ENCODE results near the gene ZNF333. TPM values are rescaled to one million over a fixed set of nuclear protein-coding genes. Genes with fewer than 3 reads are reported as not detected.

ZNF333 gene
- total and polyA plus RNA-seq, 2 donors (not counting 3 experiments of a cell fraction or from before 2014, with no cell fraction given) = 11.1 to 19.7 TPM

- ChIA-PET POLR2A (no interaction called here), CTCF (no interaction called here)
- no peak overlapping the region for H3K4me3 ChIP-seq (replicated peaks in 1 of 3; ENCODE audit: insufficient read depth in 1 of 3, low read depth in 1 of 3, low read length in 3 of 3)
- H2AFZ ChIP-seq (ENCODE audit: low read depth, low read length) = no peak overlapping the region
- DNase-seq (ENCODE audit: low read depth, low spot score) = no peak
- no peak for FAIRE-seq
- peaks cover 20% of the 10 kb centered on the region for H3K9me3 ChIP-seq (replicated peaks; ENCODE audit: control insufficient read depth, insufficient read depth, low read length)
- no TSS peak for BruUV-seq (replicated peaks)
- no peaks in the 10 kb centered on the region for H4K20me1 ChIP-seq (replicated peaks; ENCODE audit: control insufficient read depth, extremely low read depth, insufficient read depth, low read length)
- no peak overlapping the region for H3K9ac ChIP-seq (replicated peaks; ENCODE audit: extremely low read depth, insufficient read depth, low read length)
- no peaks in the 10 kb centered on the region for H3K27me3 ChIP-seq (ENCODE audit: control insufficient read depth in 2 of 2, insufficient read depth in 2 of 2, low read length in 2 of 2)
- no peaks in the 10 kb centered on the region for H3K9me1 ChIP-seq (replicated peaks; ENCODE audit: control insufficient read depth, extremely low read depth, insufficient read depth, low read length)
- no peak overlapping the region for H3K27ac ChIP-seq (ENCODE audit: insufficient read depth, low read depth, low read length)
- TF ChIP-seq CTCF (IDR thresholded peaks at IDR 0.05; ENCODE audit: extremely low read depth in 1 of 2, insufficient read depth in 1 of 2, low read depth in 1 of 2, low read length in 2 of 2) = no peak
- TF ChIP-seq POLR2A (IDR thresholded peaks at IDR 0.05; ENCODE audit: low read depth, low read length) = no peak
- no peak for TF ChIP-seq MYC (IDR thresholded peaks at IDR 0.05; ENCODE audit: low read depth, low read length)
- peaks cover 7 to 11% of the 10 kb centered on the region in 2 experiments for H3K36me3 ChIP-seq (ENCODE audit: control insufficient read depth in 2 of 2, extremely low read depth in 1 of 2, insufficient read depth in 2 of 2, low read length in 2 of 2)
- no peak overlapping the region for H3K4me2 ChIP-seq (ENCODE audit: insufficient read depth, low read length)
- no peaks in the 10 kb centered on the region for H3K4me1 ChIP-seq (ENCODE audit: control insufficient read depth, extremely low read depth, insufficient read depth, low read length)
- no peaks in the 10 kb centered on the region for H3K79me2 ChIP-seq (ENCODE audit: control insufficient read depth, insufficient read depth, low read length)
- intact Hi-C loops (cut with micrococcal nuclease) = no loop called here
- dilution Hi-C loops (cut with MboI; ENCODE audit: extremely low pct_ligation_motif_present, low sequenced_read_pairs) = no loop called here
These were observed 32.3 kb downstream of the ZNF333 start for GRCh38 chr19:14722127-14722526.

GRCh38 chr19:14728595-14728994, 38.7 kb downstream of the ZNF333 start:
- H3K9me1 ChIP-seq (replicated peaks; ENCODE audit: control insufficient read depth, extremely low read depth, insufficient read depth, low read length) = no peaks in the 10 kb centered on the region
- FAIRE-seq (no peak), DNase-seq (ENCODE audit: low read depth, low spot score) (no peak)
- TF ChIP-seq MAX (IDR thresholded peaks at IDR 0.05; ENCODE audit: insufficient read depth, insufficient read length) (no peak), FOS (IDR thresholded peaks at IDR 0.05; ENCODE audit: borderline replicate concordance, insufficient read depth, low read length) (no peak), JUN (IDR thresholded peaks at IDR 0.05; ENCODE audit: borderline replicate concordance, insufficient read depth, insufficient read length, low read depth) (no peak), MYC (IDR thresholded peaks at IDR 0.05; ENCODE audit: low read depth, low read length) (no peak), CTCF (IDR thresholded peaks at IDR 0.05; ENCODE audit: extremely low read depth in 1 of 2, insufficient read depth in 1 of 2, low read depth in 1 of 2, low read length in 2 of 2) (no peak), EZH2 (IDR thresholded peaks at IDR 0.05; ENCODE audit: borderline replicate concordance, low read depth, low read length, severe bottlenecking) (no peak), GATA2 (IDR thresholded peaks at IDR 0.05; ENCODE audit: insufficient read depth, insufficient read length, low read depth, low read length) (no peak), POLR2A (IDR thresholded peaks at IDR 0.05; ENCODE audit: low read depth, low read length) (no peak), POLR2AphosphoS5 (IDR thresholded peaks at IDR 0.05; ENCODE audit: insufficient read depth, low read depth, low read length) (no peak)
- BruUV-seq (replicated peaks) = no TSS peak
- no peaks in the 10 kb centered on the region for H3K36me3 ChIP-seq (ENCODE audit: control insufficient read depth in 2 of 2, extremely low read depth in 1 of 2, insufficient read depth in 2 of 2, low read length in 2 of 2)
- no peak overlapping the region for H3K4me2 ChIP-seq (ENCODE audit: insufficient read depth, low read length)
- no peaks in the 10 kb centered on the region for H3K79me2 ChIP-seq (ENCODE audit: control insufficient read depth, insufficient read depth, low read length)
- no peaks in the 10 kb centered on the region for H3K9me3 ChIP-seq (replicated peaks; ENCODE audit: control insufficient read depth, insufficient read depth, low read length)
- no peak overlapping the region for H3K27ac ChIP-seq (ENCODE audit: insufficient read depth, low read depth, low read length)
- dilution Hi-C loops (cut with MboI; ENCODE audit: extremely low pct_ligation_motif_present, low sequenced_read_pairs) (no loop called here), intact Hi-C loops (cut with micrococcal nuclease) (no loop called here)
- no peak overlapping the region for H3K9ac ChIP-seq (replicated peaks; ENCODE audit: extremely low read depth, insufficient read depth, low read length)
- no peak overlapping the region for H3K4me3 ChIP-seq (replicated peaks in 1 of 3; ENCODE audit: insufficient read depth in 1 of 3, low read depth in 1 of 3, low read length in 3 of 3)
- ChIA-PET CTCF (no interaction called here), POLR2A (no interaction called here)
- no peaks in the 10 kb centered on the region for H3K27me3 ChIP-seq (ENCODE audit: control insufficient read depth in 2 of 2, insufficient read depth in 2 of 2, low read length in 2 of 2)
- H3K4me1 ChIP-seq (ENCODE audit: control insufficient read depth, extremely low read depth, insufficient read depth, low read length) = no peaks in the 10 kb centered on the region
- no peaks in the 10 kb centered on the region for H4K20me1 ChIP-seq (replicated peaks; ENCODE audit: control insufficient read depth, extremely low read depth, insufficient read depth, low read length)
- no peak overlapping the region for H2AFZ ChIP-seq (ENCODE audit: low read depth, low read length)
